ENCODE data around the gene CDH22.

DNA sequence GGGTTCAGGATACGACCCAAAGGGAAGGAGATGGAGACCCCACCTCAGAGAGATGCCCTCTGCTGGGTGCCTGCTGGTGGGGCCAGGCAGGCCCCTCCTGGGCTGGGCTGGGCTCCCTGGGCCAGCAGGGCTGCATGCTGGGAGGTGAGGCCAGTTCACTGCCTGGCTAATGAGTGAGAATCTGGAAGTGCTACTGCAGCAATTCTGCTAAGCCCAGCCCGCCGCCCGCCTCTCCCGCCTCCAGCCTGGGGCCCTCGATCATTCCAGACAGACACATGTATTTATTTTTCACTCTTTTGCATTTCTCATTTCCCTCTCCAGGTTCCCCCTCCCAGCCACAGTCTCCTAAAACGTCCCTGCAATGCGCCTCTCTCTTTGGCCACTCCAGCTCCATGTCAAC lies 79.6 kb downstream of the CDH22 start:
- TF ChIP-seq CTCF (IDR thresholded peaks at IDR 0.05) = no peak
- no peak for TF ChIP-seq POLR2A (IDR thresholded peaks at IDR 0.05)

All from esophagus squamous epithelium (tissue), 4 donors.